GM19099 (cell line): Measurements from ENCODE around the gene EPB41L3.

ENCODE experiments used
- POLR2A ChIP-seq: IDR thresholded peaks from 3 replicates; pipeline ENCODE4 v1.6.1; 2011; ENCODE audit warnings: low read depth; ENCODE audit not compliant: insufficient read length; ENCODE audit errors: extremely low read depth

The EPB41L3 gene

GRCh38 chr18:5481621-5482020 is 62.2 kb downstream of the EPB41L3 start:
- no peak for TF ChIP-seq POLR2A

- TF ChIP-seq POLR2A, result no peak
Measured at GRCh38 chr18:5478261-5478660, 65.5 kb downstream of the EPB41L3 start.

- no peak for TF ChIP-seq POLR2A
Measured at GRCh38 chr18:5476961-5477800, 66.6 kb downstream of the EPB41L3 start.

DNA sequence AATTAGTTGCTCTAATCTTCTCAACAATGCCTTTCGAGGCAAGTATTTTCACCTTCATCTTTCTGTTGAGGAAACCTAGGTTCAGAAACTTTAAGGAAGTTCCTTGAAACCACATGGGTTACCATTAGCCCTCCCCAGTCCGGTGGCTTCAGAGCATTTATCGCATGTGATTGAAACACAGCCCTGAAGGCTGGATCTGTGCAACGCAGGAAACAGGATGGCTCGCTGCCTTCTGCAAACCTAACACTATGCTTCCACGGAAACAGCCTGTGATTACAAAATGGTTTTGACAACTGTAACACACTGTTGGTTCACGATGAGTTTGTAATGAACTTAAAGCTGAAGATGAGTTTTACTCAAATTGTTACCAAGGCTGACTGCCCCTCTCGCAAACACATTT is 68.5 kb downstream of the EPB41L3 start:
- no peak for TF ChIP-seq POLR2A

DNA sequence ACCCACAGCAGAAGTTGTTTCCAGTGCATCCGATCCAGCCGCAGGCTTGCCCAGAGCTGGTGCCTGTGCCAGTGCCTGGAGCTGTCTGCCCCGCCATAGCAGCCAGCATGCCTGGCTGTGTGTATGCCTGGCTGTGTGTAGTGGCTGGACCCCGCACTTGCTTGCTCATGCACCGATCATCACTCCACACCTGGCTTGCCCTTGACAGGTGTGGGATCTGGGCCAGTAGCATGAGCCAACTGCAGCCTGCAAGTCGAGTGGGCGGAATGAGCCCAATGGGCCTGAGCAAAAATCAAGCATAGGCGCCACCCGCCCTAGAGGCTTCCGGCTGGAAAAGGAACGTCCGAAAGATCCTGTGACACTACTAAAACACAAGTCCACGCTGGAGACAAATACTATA is 74.5 kb downstream of the EPB41L3 start:
- TF ChIP-seq POLR2A, result no peak

DNA sequence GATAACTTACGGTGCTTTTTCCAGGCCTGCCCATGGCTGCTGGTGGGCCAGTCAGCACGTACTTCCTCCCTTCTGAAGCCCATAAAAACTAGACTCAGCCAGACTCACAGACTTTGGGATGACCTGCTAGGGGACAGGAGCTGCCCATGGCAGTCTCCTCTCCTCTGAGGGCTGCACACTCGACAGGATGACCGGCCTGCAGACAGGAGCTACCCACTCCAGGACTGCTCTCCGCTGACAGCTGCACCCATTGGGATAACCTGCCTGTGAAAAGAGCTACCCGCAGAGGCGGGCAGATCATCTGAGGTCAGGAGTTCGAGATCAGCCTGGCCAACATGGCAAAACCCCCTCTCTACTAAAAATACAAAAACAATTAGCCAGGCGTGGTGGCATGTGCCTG is 75.4 kb downstream of the EPB41L3 start:
- TF ChIP-seq POLR2A, result no peak

- TF ChIP-seq POLR2A, result no peak
Measured at GRCh38 chr18:5467671-5468070, 76.1 kb downstream of the EPB41L3 start.

GRCh38 chr18:5466256-5466655 is 77.5 kb downstream of the EPB41L3 start:
- TF ChIP-seq POLR2A, result no peak

- no peak for TF ChIP-seq POLR2A
Measured at GRCh38 chr18:5464251-5464650, 79.5 kb downstream of the EPB41L3 start.

DNA sequence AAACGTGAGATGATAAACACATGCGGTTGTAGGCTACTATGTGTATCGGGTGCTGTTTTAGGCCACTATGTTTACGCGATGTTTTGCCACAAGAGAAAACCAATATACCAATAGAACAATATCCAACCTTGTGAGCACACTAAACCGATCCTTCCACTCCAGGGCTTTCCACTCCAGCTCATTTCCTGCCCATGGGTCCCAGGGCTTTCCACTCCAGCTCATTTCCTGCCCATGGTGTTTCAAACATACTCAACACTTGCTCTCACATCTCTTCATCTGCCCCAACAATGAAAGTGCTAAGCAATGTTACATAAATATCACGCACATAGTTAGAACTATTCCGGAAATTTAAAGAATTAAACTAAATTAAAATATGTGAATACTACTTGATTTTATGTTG is 80.0 kb downstream of the EPB41L3 start:
- no peak for TF ChIP-seq POLR2A

DNA sequence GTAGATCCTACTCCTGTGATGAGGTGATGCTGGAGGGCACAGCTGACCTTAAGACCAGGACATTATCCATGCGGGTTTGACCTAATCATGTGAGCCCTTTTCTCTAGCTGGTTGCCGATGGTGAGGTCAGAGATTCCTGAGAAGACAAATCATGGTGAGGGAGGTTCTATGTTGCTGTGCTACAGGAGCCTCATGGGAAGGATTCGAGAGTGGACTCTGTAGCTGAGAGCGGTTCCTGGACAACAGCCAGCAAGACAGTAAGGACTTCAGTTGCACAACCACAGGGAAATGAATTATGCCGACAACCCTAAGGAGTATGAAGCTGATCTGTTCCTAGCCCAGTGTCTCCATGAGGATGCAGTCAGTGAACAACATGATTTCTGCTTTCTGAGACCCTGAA is 80.4 kb downstream of the EPB41L3 start:
- no peak for TF ChIP-seq POLR2A

GRCh38 chr18:5462227-5462626 is 81.6 kb downstream of the EPB41L3 start:
- no peak for TF ChIP-seq POLR2A

GRCh38 chr18:5461041-5461440 is 82.8 kb downstream of the EPB41L3 start:
- no peak for TF ChIP-seq POLR2A

GRCh38 chr18:5457462-5457957 is 86.3 kb downstream of the EPB41L3 start:
- no peak for TF ChIP-seq POLR2A

- TF ChIP-seq POLR2A, result no peak
Measured at GRCh38 chr18:5456577-5457461, 87.0 kb downstream of the EPB41L3 start.

- no peak for TF ChIP-seq POLR2A
Measured at GRCh38 chr18:5455674-5456073, 88.1 kb downstream of the EPB41L3 start.
